Keratinocyte (primary cell): Measurements from ENCODE around the gene ETV1.

ENCODE experiments used
- EZH2 ChIP-seq: IDR thresholded peaks from one replicate; pipeline ENCODE4 v1.6.1; 2012; ENCODE audit warnings: inconsistent platforms, mild to moderate bottlenecking, low read length, moderate library complexity
- TF ChIP-seq, protein P1 (sequence below), 3 experiments: IDR thresholded peaks in 1 of 3; conservative IDR thresholded peaks in 1 of 3; optimal IDR thresholded peaks in 1 of 3; 2 replicates in 2 of 3; 3 replicates in 1 of 3; pipeline versions ENCODE3 to v1.5.1; 2011; ENCODE audit warnings: low read length in 3 of 3, mild to moderate bottlenecking in 3 of 3, moderate library complexity in 2 of 3, control low read depth in 1 of 3, inconsistent platforms in 1 of 3; ENCODE audit not compliant: insufficient read depth in 2 of 3; ENCODE audit errors: extremely low read depth in 1 of 3

DNA sequence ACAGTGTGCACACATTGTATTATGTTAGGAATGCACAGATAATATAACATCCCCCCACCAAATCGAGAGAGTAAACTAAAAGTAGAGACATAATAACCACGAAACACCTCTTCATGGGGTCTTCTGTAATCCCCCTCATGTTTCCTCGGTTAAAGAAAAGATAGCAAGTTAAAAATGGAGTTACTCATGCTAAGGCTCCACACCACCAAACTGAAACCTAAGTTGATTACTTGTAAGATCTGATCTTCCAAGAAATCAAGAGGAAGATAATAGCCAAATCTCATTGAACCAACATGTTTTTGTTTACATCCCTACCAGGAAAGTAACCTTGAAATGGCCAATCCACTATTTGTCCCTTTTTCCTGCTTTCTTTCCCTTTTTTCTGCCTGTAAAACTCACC is 11.7 kb upstream of the ETV1 start:
- TF ChIP-seq, protein P1, sequence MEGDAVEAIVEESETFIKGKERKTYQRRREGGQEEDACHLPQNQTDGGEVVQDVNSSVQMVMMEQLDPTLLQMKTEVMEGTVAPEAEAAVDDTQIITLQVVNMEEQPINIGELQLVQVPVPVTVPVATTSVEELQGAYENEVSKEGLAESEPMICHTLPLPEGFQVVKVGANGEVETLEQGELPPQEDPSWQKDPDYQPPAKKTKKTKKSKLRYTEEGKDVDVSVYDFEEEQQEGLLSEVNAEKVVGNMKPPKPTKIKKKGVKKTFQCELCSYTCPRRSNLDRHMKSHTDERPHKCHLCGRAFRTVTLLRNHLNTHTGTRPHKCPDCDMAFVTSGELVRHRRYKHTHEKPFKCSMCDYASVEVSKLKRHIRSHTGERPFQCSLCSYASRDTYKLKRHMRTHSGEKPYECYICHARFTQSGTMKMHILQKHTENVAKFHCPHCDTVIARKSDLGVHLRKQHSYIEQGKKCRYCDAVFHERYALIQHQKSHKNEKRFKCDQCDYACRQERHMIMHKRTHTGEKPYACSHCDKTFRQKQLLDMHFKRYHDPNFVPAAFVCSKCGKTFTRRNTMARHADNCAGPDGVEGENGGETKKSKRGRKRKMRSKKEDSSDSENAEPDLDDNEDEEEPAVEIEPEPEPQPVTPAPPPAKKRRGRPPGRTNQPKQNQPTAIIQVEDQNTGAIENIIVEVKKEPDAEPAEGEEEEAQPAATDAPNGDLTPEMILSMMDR (optimal IDR thresholded peaks at IDR 0.05 in 1 of 3, IDR thresholded peaks at IDR 0.05 in 1 of 3, conservative IDR thresholded peaks at IDR 0.05 in 1 of 3; ENCODE audit: extremely low read depth in 1 of 3, insufficient read depth in 2 of 3, low read length in 3 of 3), result no peak
- no peak for TF ChIP-seq EZH2
